NOMO-1 treated with dmso at 0.1 percent for 144 hours (cell line): ENCODE results near the gene GHR.

Experiments used
- DNase-seq: peaks from one replicate; lab custom pipeline; 2025; ENCODE audit not compliant: unreplicated experiment; lab: John Stamatoyannopoulos, UW

The GHR gene

DNA sequence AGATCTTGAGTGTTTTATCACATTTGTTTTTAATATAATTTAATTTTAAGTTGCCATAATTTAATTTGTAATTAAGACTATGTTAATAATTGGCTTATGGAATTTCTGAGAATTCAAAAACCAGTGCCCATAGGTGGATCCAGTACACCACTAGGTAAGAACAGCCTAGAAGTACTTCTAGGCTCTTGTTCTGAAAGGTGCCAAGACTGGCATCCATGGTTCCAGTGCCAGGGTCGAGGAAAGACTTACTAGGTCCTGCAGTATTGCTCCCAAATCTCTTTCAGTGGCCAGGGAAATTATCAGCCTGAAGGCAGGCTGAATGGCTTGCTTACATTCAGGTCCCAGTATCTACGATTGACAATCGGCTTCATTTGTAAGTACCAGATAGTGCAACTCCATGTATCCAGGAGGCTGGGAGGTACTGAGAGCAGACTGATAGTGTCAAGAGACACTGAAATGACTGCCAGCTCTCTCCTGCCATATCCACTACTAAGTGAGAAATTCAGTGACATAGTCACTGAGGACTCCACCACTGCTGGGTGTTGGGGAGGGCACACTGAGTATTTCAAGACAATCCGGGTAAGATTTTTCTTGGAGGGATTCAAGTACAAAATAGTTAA, 174.2 kb downstream of the GHR start:
- no peak for DNase-seq

DNA sequence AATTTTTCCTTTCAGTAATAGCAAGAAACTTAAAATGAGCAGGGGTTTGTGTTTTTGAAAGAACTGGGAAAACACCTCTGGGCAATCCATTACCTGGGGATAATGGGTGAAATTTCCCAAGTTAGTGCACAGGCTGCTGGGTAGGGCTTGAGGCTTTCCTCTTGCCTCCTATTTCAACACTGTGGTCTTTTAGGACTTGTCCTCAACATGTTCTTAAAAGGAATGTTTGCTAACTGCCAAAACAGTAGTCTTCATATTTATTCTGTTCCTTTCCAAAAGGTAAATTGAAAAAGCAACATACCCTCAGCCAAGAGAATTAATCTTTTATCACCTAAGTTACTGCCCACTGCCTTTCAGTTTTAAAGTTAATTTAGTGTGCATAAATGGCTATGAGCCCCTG, 175.1 kb downstream of the GHR start:
- no peak for DNase-seq

DNA sequence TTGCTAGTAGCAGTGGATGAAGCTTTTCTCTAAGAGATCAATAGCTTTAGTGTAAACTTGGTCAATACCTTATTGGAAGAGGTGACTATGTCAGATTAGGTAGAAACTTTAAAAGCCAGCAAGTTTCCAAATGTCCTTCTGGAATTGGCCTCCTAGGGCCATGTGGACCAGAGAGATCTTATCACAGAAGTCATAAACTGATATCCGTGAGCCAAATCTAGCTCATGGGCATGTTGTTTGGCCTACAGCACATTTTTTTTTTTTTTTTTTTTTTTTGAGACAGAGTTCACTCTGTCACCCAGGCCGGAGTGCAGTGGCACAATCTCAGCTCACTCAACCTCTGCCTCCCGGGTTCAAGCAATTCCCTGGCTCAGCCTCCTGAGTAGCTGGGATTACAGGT, 175.9 kb downstream of the GHR start:
- no peak for DNase-seq

DNA sequence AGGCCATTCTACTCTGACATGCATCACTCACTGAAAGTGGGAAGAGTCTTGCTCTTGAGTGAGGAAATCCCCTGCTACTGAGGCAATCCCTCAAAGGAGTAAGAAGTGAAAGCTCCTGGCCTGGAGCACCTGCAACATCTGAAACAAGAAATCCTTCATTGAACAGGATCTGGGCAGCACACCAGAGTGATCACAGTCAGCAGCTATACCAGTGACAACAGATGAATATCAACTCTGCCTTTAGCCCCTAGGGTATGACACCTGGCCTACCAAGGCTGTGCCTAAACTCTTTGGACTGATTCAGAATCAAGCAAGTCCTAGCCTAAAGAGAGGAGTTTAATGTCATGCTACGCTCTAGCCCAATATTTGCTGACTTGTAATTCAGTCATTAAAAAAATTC, 177.2 kb downstream of the GHR start:
- DNase-seq: no peak

DNA sequence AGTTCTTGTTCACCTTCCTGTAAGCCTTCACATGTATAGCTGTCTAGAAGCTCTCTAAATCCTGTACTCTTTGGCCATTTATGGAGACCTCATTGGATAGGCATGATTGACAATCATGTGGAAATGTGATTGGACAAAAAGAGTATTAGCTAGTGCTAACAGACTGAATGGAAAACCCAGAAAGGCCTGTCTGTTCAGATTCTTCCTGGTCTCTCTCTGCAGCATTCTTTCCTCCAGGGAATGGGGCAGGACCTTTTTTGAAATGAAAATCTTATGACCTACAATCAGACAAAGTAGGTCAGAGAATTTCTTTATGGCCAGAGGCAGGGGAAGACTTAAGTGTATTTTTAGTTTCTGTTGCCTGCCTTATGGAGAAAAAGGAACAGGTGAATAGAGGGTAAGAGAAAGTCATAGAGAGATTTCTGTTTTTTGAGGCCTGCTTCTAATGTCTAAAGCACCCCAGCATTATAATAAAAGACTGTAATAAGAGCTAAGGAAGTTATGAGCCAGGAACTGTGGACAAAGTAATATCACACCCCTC, 181.0 kb downstream of the GHR start:
- no peak for DNase-seq

DNA sequence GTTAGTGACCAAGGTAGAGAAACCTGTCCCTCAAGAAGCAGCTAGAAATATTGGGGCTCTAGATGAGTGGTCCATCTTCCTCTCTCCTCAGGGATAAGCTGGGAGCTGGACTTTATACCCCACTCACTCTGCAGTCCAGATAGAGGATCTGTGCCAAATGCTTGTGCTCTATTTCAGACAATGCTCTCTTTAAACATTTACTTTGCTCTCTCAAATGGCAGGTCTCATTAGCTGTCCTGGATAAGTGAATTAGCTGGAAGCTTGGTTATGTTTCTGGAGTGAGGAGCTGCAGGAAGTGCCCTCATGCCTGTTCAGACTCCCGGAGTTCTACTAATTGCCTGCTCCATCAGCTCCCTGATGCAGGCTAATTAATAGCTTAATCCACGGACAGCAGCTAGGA, 182.3 kb downstream of the GHR start:
- DNase-seq: no peak

DNA sequence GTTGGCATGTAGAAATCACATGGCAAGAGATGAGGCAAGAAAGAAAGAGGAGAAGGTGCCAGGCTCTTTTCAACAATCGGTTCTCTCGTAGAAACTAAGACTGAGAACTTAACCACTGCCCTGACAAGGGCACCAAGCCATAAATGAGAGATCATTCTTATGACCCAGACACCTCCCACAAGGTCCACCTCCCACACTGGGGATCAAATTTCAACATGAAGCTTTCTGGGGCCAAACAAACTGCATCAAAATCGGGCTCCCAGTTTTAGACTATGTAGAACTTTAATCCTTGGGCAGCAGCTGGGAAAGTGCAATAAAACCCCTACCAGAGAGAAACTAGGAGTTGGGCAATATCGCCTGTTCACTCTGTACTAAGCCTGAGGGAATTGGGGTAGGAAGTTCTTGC, 183.2 kb downstream of the GHR start:
- DNase-seq: no peak

DNA sequence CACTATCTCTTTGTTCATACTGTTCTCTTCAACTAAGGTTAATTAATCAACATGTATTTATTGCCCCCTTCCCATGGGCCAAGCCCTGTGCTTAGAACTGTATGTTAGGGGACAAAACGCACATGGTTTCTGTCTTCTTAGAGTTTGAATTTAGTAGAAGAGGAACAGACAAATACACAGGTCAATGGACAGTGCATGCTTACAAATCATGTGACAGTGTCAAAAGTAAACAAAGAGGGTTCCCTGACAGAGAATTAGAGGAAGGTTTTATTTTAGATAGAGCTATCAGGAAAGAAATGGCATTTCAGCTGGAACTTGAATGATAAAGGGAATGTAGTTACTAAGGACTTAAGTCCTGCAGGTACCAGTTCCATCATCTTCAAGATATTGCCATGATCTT, 188.2 kb downstream of the GHR start:
- no peak for DNase-seq

DNA sequence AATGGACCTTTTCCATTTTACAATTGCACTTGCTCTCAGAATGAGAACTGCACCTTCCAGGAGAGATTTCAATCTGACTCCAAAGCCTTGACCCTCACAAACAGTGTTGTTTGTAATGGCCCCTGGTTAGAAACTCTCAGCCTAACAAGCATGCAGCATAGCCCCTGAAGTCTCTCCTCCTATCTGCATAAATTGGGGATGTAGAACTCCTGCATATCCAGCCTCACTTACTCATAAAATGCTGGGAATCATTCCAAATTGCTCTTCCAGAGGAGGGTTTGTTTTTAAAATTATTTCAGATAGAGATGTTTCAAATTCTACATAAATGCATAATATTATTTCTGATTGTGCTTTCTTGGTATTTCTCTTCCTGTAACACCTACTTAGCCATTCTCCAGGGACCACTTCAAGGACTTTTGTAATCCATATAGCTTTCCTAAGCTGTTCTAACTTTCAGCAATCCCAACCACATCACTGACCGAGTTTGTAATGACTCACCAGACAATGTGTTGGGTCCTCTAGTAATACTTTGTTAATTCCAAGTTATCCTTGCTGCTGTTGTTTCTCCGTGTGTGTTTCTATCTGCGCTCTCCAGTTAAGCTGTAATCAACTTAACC, 189.6 kb downstream of the GHR start:
- DNase-seq: no peak

DNA sequence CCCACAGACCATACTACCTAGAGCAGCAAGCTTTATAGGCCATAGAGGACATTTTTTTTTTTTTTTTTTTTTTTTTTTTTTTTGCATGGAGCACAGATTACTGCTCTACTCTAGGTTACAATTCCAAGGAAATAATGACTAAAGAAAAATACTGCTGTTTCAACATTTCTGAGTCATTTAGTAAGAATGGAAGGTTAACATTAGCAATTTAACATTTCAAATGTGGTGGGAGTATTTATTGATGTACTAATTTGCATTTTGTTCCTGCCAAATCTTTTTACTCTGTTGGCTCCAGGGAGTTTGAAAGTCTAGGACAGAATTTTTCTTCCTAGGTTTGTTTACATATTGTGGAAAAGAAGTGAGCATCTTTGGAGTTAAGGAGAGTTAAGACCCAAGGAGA, 191.3 kb downstream of the GHR start:
- DNase-seq: no peak

DNA sequence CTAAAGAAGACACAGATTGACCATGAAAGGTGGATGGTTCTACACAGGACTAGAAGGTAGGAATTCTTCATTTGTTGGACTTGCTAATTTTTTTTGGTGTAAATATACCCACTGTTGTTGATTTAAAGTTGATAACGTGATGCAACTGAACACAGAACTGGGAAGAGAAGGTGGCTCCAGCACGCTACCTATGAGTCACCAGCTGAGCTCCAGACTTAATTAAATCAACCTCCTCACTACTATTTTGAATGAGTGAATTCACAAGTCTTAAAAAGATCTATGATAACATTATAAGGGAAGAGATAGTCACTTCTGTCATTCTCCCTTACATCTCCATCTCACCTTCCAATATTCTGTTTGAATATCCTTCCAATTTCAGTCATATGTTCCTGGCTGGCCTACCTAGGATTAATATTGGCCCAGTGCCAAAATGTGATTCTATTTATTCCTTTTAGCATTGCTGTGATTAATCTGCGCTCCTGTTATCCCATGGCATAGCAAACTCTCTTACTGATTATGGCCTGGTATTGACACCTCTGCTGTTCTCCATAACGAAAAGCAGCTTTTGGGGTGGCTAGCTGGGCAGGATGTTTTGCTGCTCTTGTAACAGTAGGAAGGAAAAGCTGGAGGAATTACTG, 197.5 kb downstream of the GHR start:
- no peak for DNase-seq

DNA sequence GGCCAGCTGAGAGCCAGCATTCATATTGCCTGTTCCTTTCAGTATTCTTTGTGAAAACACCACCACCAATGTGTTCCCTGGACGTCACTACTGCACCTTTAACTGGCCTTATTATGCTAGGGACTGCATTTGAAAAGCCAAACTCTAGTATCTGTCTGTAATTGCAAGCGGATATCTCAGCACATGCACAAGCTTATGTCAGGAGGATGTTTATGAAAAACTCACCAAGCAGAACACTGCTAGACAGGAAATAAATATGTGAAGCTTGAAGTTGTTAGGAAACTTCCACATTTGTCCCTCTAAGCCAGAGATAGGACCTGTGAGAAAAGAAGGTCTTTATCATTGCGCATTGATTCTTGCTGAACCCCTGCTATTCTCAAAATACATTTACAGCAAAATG, 198.0 kb downstream of the GHR start:
- peak; percentile 51 for DNase-seq

DNA sequence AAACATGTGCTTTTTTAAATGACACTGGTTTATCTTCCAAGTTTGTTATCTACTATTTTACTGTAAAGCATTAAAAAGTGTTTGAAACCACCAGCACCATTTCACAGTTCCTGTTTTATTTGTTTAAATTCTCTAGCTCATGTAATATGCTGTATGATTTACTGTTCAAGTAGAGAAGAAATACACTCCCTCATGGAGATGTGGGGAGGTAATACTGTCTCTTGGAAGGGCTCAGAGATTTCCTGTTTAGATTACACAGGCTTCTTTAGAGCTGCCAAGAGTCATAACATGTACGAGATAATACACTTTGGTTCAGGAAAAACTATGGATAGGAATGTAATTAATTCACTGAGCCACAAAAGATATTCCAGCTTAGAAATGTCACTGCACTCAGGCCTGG, 198.4 kb downstream of the GHR start:
- peak; percentile 51 for DNase-seq

DNA sequence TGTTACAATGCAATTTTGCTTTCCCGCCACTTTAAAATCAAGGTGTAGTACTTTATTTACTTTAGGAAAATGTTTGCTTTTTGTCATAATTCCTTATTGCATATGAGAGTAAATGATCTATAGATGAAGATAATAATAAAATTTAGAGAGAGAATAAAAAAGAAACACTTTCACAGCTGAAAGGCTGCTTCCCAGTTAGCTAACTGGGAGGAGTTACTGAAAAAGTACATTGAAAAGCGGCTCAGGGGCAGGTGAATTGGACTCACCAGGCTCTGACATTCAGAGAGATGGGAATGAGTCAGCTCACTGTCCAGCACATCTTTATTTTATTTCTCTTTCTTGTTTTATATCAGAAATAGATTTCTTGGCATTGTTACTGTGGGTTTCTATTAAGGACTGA, 201.7 kb downstream of the GHR start:
- no peak for DNase-seq

DNA sequence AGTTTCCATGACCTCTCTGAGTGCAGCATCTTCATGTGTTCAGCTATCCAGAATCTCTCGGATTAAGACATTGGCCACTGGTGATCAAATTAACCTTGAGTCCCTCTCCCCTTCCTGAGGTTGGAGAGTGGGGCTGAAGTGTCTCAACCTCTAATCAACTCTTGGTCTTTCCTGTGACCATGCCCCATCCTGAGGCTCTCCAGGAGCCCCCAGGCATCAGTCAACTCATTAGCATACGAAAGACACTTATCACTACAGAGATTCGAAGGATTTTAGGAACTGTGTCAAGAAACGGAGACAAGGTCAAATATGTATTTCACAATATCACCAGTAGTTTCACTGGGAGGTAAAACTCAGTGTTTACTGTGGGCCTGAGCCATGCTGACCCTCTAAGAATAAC, 203.2 kb downstream of the GHR start:
- no peak for DNase-seq

DNA sequence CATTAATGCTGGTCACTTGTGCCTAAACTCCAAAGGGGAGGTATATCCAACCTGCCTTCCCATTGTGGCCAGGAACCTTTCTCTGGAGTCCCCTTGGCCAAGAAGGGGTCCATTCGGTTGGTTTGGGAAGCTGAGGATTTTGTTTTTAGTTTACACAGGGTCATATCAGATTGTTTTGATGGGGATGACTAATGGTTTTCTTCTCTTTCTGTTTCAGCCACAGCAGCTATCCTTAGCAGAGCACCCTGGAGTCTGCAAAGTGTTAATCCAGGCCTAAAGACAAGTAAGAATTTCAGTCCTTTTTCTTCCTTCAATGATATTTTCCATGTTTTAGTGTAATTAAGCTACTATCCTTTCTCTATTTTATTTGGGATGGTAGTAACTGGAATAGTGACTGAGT, 205.6 kb downstream of the GHR start:
- no peak for DNase-seq

DNA sequence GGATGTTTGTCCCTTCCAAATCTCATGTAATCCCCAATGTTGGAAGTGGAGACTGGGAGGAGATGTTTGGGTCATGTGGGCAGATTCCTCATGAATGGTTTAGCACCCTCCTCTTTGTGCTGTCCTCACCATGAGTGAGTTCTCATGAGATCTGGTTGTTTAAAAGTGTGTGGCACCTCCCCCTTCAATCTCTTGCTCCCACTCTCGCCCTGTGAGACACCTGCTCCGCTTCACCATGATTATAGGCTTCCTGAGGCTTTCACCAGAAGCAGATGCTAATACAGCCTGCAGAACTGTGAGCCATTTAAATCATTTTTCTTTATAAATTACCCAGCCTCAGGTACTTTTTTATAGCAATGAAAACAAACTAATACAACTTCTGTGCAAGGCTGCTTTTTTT, 206.0 kb downstream of the GHR start:
- no peak for DNase-seq

DNA sequence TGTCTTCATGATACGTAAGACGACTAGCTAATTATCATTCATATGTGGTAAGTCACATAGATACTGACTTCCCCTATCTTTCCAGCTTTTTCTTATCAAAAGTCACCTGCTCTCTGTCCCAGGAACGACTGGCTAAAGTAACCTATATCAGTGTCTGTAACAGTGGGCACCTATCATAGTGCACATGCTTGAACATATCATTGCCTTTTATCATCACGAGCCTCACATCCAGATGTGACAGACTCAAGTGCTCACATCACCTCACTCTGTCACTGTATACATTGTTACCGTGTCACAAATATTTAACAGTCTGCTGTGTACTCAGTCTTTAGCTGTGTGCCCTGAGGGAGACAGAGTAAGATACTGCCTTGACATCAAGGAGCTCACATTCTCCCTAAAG, 208.0 kb downstream of the GHR start:
- DNase-seq: no peak

DNA sequence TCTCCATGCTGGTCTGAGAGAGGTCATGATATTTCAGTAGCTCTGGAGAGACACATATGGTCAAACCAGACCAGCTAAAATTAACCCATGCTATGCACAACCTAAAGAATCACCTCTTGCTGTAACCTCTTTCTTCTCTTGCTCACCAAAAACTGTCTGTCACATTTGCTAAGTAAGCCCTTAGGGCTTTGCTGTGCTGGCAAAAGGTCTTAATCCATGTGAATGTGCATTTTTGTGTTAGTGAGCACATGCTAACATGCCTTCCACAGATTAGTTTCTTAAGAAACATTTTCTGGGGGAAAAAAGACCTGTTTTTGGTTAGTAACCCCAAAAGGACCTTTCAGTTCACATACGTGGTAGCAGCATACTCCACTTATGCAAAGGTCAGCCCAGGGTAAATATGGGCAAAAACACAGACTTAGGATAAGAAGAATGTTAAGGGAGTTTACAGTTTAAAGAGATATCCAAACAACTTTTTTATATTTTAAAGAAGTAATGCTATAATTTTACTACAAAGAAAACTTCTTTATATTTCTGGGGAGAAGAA, 209.2 kb downstream of the GHR start:
- no peak for DNase-seq

DNA sequence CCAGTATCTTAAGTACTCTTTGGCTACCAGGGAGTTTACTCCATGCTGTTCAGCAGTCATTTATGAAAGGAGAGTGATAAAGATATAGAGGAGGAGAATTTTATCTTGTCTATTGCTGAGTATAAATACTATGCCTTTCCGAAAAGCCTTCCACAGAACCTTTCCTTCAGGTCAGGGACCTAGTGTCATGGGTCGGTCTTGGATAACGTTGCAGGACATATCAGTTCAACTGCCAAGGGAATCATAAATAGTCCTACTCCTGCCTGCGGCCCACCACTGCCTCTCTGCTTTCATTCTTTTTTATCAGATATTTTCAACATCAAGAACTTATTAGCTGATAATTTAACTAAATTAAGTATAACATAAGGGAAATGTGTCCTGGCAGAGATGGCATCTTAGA, 211.3 kb downstream of the GHR start:
- DNase-seq: no peak

DNA sequence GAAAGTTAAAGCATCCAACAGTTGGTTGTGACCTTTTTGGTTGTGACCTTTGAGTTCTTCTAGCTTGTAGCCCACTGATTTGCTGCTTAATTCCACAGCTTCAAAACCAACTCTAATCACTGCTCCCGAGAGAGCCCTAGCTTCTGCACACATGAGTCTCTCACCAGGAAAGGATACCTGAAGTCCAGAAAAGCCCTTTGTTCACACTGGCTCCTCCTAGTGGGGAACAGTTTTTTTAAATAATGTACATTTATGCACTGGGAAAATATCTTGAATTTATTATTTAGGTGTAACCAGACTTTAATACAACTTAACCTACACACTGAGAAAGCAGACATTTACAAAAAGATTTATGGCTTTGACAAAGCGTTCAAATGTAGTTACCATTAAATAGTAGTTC, 213.2 kb downstream of the GHR start:
- DNase-seq: peak; percentile 19

DNA sequence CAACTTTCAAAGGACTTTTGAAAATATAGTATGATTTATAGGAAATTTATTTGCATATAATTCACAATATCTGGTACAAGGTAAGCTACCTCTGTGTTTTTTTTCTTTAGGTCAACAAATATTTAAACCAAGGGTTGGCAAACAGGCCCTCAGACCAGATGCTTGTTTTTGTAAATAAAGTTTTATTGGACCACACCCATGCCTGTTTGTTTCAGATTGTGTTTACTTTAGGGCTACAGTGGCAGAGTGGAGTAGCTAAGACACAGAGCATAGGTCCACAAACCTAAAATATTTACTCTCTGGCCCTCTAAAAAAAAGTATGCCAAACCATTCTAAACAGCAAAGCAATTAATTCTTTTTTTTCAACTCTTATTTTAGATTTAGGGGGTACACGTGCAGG, 213.7 kb downstream of the GHR start:
- DNase-seq: no peak
